Esophagus muscularis mucosa (tissue), 4 donors: ENCODE data around the gene ATP2B2. TPM values are rescaled to one million over a fixed set of nuclear protein-coding genes. Genes with fewer than 3 reads are reported as not detected.

Experiments
- DNase-seq: peaks from one replicate; pipeline ENCODE4 v3.0.0-alpha.2; 2017; ENCODE audit errors: extremely low spot score
- H3K27ac ChIP-seq, 4 donors: fragments of 200-600 bp; sonication (generic); replicated peaks in 1 of 4; 1 replicate in 3 of 4; 2 replicates in 1 of 4; pipeline ENCODE4 v1.5.1; 2016 to 2019; ENCODE audit warnings: mild to moderate bottlenecking in 1 of 4
- H3K27me3 ChIP-seq, 4 donors: fragments of 200-600 bp; sonication (generic); one replicate each; pipeline versions ENCODE4 v1.5.1 to v1.6.0; 2016 to 2019
- H3K36me3 ChIP-seq, 4 donors: fragments of 200-600 bp; sonication (generic); one replicate each; pipeline ENCODE4 v1.5.1; 2016 to 2019
- H3K4me1 ChIP-seq, 4 donors: fragments of 200-600 bp; sonication (generic); one replicate each; pipeline ENCODE4 v1.5.1; 2016 to 2019
- H3K4me3 ChIP-seq, 4 donors: fragments of 200-600 bp; sonication (generic); 1 replicate in 2 of 4; 2 replicates in 2 of 4; pipeline ENCODE4 v1.5.1; 2016 to 2019; ENCODE audit warnings: mild to moderate bottlenecking in 4 of 4, moderate library complexity in 1 of 4
- H3K9me3 ChIP-seq, 4 donors: fragments of 200-600 bp; sonication (generic); 1 replicate in 3 of 4; 2 replicates in 1 of 4; pipeline ENCODE4 v1.5.1; 2016 to 2019
- EP300 ChIP-seq: sonication (generic); formaldehyde crosslinking; IDR thresholded peaks from one replicate; pipeline ENCODE4 v1.6.1; 2017; ENCODE audit warnings: antibody characterized with exemption
- POLR2A ChIP-seq: fragments of 450-650 bp; IDR thresholded peaks from one replicate; pipeline ENCODE4 v1.6.1; 2017; ENCODE audit warnings: antibody characterized with exemption, moderate library complexity, mild to moderate bottlenecking, low read depth
- POLR2AphosphoS5 ChIP-seq, 2 donors: sonication (generic); formaldehyde crosslinking; IDR thresholded peaks; one replicate each; pipeline ENCODE4 v1.6.1; 2017; ENCODE audit warnings: antibody characterized with exemption in 2 of 2
- WGBS: methylation state at CpG from one replicate; pipeline ENCODE4 v1.1.5; 2018; 5-methylcytosine and 5-hydroxymethylcytosine counted together
- intact Hi-C: fragments of 100-400 bp; cut with DNase I; formaldehyde crosslinking; loops from one replicate; pipeline ENCODE4 v1.15.1; 2023
- total RNA-seq, 4 donors: library from RNA; depleted of rRNA; stranded (reverse); fragments of >200 nt; gene quantifications; one replicate each; pipeline versions ENCODE4 v1.1.0 to v1.2.1, GENCODE V29; 2016
- TF ChIP-seq, protein P1 (sequence below), 3 experiments: fragments of 200-600 bp in 2 of 3; fragments of 450-650 bp in 1 of 3; sonication (generic) in 2 of 3; IDR thresholded peaks; one replicate each; pipeline ENCODE4 v1.5.1; 2017 to 2019; ENCODE audit warnings: antibody characterized with exemption in 3 of 3, mild to moderate bottlenecking in 2 of 3, moderate library complexity in 1 of 3

ATP2B2 gene
- total RNA-seq, 4 donors from 2014 or later, result under 0.01 to 0.75 (median 0.39) TPM

DNA sequence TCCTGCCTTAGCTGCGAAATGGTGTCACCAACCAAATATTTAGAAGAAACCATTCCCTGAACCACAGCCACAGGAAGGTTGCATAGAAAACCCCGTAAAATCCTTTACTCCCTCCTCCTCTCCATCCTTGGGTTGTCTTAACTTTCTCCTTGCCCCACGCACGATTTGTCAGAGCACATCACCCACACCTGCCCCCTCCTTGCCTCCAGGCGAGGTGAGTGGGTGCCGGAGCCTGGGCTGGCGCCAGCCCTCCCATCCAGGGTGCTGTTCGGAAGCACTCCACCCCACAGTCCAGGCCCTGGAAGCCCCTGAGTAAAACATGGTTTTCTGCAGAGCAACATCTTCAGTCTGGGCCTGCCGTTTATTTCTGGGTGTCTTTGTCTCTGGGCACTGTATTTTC is 216.3 kb downstream of the ATP2B2 start:
- no peak for DNase-seq
- H3K4me3 ChIP-seq, result no peak overlapping the region
- no peak overlapping the region for H3K27ac ChIP-seq
- H3K36me3 ChIP-seq, result peaks cover 0 to 78% (median 55%) of the 10 kb centered on the region in 4 donors
- H3K9me3 ChIP-seq, result no peaks in the 10 kb centered on the region
- TF ChIP-seq POLR2A (no peak), POLR2AphosphoS5 (IDR thresholded peaks at IDR 0.05) (no peak), EP300 (no peak)
- TF ChIP-seq, protein P1, sequence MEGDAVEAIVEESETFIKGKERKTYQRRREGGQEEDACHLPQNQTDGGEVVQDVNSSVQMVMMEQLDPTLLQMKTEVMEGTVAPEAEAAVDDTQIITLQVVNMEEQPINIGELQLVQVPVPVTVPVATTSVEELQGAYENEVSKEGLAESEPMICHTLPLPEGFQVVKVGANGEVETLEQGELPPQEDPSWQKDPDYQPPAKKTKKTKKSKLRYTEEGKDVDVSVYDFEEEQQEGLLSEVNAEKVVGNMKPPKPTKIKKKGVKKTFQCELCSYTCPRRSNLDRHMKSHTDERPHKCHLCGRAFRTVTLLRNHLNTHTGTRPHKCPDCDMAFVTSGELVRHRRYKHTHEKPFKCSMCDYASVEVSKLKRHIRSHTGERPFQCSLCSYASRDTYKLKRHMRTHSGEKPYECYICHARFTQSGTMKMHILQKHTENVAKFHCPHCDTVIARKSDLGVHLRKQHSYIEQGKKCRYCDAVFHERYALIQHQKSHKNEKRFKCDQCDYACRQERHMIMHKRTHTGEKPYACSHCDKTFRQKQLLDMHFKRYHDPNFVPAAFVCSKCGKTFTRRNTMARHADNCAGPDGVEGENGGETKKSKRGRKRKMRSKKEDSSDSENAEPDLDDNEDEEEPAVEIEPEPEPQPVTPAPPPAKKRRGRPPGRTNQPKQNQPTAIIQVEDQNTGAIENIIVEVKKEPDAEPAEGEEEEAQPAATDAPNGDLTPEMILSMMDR (IDR thresholded peaks at IDR 0.05), result no peak
- WGBS, result 86% methylated on average over 9 of the region's 9 CpGs
- peaks cover 0 to 7% (median 3%) of the 10 kb centered on the region in 4 donors for H3K4me1 ChIP-seq
- intact Hi-C loops, result no loop called here
- H3K27me3 ChIP-seq, result no peaks in the 10 kb centered on the region

DNA sequence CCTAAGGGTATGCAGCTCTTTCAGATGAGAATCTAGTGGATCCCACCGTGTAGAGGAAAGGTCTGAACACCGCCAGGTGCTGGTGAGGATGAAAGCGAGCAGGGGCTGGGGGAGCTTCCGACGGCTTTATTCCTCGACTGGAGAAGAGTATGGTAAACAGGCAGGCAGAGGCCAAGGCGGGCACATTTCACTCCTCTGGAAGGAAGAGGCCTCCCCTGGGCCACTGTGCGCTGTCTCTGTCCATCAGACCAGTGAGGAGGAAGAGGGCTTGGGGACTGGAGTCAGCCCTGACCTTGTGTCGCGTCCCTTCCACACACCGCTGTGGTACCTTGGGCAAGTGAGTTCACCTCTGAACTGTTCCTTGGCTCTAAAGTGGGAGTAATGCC is 216.8 kb downstream of the ATP2B2 start:
- Histone ChIP-seq H3K4me1 (peaks cover 0 to 9% (median 4%) of the 10 kb centered on the region in 4 donors), H3K27ac (no peak overlapping the region), H3K4me3 (no peak overlapping the region), H3K9me3 (no peaks in the 10 kb centered on the region), H3K27me3 (no peaks in the 10 kb centered on the region), H3K36me3 (peaks cover 0 to 80% (median 57%) of the 10 kb centered on the region in 4 donors)
- no peak for DNase-seq
- 97% methylated on average over 11 of the region's 11 CpGs for WGBS
- TF ChIP-seq POLR2AphosphoS5 (IDR thresholded peaks at IDR 0.05) (no peak), EP300 (no peak)
- TF ChIP-seq, protein P1 (IDR thresholded peaks at IDR 0.05), result no peak
- intact Hi-C loops, result no loop called here

DNA sequence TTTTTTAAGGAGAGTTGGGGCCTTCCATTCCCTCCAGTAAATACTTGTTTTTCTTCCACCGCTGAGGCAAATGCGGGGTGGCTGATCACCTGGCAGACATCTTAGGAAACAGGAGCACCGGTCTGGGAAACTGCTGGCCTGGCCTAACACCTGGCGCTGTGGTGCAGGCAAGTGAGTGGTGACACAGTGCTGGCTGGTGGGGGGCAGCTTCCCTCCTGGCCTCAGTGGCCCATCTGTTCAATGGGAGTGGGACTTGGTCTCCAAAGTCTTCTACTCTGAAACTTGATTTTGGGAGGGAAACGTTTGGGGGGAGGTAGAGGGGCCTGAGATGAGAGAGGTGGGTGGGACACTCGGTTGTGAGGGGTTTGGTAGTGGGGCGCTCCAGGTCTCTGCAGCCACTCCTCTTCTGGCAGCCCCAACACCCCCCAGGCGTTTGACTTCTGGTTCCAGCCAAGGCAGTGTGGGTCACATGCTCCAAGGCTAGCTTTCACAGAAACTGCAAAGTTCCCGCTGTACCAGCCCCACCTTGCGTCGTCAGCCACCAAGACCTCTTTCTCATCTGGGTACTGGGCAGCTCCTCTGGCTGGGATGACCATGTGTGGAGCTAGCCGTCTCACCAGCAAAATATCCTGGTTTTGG is 217.3 kb downstream of the ATP2B2 start:
- Histone ChIP-seq H3K27me3 (no peaks in the 10 kb centered on the region), H3K27ac (no peak overlapping the region), H3K4me1 (peaks cover 0 to 12% (median 5%) of the 10 kb centered on the region in 4 donors), H3K9me3 (no peaks in the 10 kb centered on the region), H3K4me3 (no peak overlapping the region), H3K36me3 (peaks cover 0 to 84% (median 60%) of the 10 kb centered on the region in 4 donors)
- TF ChIP-seq EP300 (no peak), POLR2AphosphoS5 (IDR thresholded peaks at IDR 0.05) (no peak), POLR2A (no peak)
- TF ChIP-seq, protein P1 (IDR thresholded peaks at IDR 0.05), result no peak
- intact Hi-C loops, result no loop called here
- DNase-seq, result no peak
- 89% methylated on average over 12 of the region's 12 CpGs for WGBS

DNA sequence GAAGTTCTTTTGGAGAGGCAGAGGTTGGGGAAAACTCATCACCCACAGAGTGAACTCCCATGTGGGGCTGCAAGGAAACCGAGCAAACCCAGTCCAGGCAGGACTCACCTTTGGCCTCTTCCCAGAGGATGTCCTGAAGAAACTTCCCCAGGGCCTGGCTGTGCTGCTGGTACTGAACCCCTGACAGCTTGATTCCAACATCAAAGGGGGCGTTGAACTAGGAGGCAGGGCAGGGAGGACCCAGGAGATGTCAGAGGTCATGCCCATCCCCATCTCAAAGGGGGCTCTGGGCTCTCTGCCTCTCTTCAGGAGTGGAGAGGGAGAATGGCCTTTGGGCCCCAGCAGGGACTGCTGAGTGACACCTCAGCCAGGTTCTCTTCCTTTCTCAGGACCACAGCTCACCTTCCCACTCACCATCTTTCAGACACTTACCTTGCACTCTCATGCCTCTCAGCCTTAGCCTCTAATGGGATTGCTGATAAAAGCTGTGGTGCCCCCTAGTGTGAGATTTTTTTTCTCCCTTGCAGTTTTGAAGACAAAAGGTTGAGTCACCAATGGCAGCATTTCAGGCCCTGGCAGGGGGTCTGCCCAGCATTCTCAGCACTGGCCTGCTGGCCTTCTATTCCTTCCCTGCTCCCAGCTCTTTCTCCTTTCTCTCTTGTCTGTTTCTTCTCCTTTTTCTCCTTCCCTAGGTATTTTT is 218.6 kb downstream of the ATP2B2 start:
- WGBS, result 67% methylated on average over 1 of the region's 2 CpGs
- H3K4me1 ChIP-seq, result peaks cover 0 to 12% (median 2%) of the 10 kb centered on the region in 4 donors
- no peaks in the 10 kb centered on the region for H3K27me3 ChIP-seq
- no peak for DNase-seq
- no peak overlapping the region for H3K27ac ChIP-seq
- TF ChIP-seq, protein P1 (IDR thresholded peaks at IDR 0.05), result peak in 1 of 3 experiments; percentile 31
- TF ChIP-seq POLR2A, result no peak
- peaks cover 0 to 82% (median 57%) of the 10 kb centered on the region in 4 donors for H3K36me3 ChIP-seq
- intact Hi-C loops, result no loop called here
- H3K9me3 ChIP-seq, result no peaks in the 10 kb centered on the region
- H3K4me3 ChIP-seq, result no peak overlapping the region
